HepG2 (cell line): Measurements from ENCODE around the gene JMJD1C.

Source experiments
- SP1 ChIP-seq, 2 experiments: fragments of 450-650 bp in 1 of 2; sonication (generic) in 1 of 2; formaldehyde crosslinking in 1 of 2; IDR thresholded peaks; 2 replicates each; pipeline versions ENCODE4 v1.4.0 to v1.6.1; 2016 to 2020; ENCODE audit warnings: missing genetic modification reagents in 1 of 2
- ZNF569 ChIP-seq: sonication (generic); formaldehyde crosslinking; IDR thresholded peaks from 2 replicates; pipeline ENCODE4 v1.5.0; 2020; ENCODE audit warnings: mild to moderate bottlenecking, missing genetic modification reagents, moderate library complexity, borderline replicate concordance
- ZSCAN30 ChIP-seq: sonication (generic); formaldehyde crosslinking; IDR thresholded peaks from 2 replicates; pipeline ENCODE4 v1.5.0; 2020; ENCODE audit warnings: mild to moderate bottlenecking, missing genetic modification reagents

- TF ChIP-seq ZNF569 (CRISPR knock-in tag) (no peak), SP1 (IDR thresholded peaks at IDR 0.05) (no peak), SP1 (CRISPR knock-in tag; IDR thresholded peaks at IDR 0.05) (no peak), ZSCAN30 (CRISPR knock-in tag) (no peak)
Measured at GRCh38 chr10:63267414-63268148, 198.2 kb downstream of the JMJD1C start.
